ENCODE measurements around the gene EPB41L1.

DNA sequence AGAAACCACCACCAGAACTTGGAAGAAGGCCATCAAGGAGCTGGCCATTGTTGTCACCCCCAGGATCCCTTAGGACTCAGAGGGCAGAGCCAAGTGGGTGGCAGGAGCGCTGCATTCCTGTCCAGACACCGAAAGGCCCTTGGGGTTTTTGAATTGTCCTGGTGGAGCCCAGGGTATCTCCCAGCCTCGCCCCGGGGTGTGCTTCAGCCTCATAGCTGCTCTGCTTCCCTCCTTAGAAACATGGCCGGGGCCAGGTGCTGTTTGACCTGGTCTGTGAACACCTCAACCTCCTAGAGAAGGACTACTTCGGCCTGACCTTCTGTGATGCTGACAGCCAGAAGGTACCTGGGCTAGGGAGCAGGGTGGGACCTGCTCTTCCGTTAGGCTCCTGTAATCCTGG, 23.2 kb downstream of the EPB41L1 start:
- TF ChIP-seq, protein P1, sequence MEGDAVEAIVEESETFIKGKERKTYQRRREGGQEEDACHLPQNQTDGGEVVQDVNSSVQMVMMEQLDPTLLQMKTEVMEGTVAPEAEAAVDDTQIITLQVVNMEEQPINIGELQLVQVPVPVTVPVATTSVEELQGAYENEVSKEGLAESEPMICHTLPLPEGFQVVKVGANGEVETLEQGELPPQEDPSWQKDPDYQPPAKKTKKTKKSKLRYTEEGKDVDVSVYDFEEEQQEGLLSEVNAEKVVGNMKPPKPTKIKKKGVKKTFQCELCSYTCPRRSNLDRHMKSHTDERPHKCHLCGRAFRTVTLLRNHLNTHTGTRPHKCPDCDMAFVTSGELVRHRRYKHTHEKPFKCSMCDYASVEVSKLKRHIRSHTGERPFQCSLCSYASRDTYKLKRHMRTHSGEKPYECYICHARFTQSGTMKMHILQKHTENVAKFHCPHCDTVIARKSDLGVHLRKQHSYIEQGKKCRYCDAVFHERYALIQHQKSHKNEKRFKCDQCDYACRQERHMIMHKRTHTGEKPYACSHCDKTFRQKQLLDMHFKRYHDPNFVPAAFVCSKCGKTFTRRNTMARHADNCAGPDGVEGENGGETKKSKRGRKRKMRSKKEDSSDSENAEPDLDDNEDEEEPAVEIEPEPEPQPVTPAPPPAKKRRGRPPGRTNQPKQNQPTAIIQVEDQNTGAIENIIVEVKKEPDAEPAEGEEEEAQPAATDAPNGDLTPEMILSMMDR (IDR thresholded peaks at IDR 0.05), result no peak
- TF ChIP-seq, protein P2, sequence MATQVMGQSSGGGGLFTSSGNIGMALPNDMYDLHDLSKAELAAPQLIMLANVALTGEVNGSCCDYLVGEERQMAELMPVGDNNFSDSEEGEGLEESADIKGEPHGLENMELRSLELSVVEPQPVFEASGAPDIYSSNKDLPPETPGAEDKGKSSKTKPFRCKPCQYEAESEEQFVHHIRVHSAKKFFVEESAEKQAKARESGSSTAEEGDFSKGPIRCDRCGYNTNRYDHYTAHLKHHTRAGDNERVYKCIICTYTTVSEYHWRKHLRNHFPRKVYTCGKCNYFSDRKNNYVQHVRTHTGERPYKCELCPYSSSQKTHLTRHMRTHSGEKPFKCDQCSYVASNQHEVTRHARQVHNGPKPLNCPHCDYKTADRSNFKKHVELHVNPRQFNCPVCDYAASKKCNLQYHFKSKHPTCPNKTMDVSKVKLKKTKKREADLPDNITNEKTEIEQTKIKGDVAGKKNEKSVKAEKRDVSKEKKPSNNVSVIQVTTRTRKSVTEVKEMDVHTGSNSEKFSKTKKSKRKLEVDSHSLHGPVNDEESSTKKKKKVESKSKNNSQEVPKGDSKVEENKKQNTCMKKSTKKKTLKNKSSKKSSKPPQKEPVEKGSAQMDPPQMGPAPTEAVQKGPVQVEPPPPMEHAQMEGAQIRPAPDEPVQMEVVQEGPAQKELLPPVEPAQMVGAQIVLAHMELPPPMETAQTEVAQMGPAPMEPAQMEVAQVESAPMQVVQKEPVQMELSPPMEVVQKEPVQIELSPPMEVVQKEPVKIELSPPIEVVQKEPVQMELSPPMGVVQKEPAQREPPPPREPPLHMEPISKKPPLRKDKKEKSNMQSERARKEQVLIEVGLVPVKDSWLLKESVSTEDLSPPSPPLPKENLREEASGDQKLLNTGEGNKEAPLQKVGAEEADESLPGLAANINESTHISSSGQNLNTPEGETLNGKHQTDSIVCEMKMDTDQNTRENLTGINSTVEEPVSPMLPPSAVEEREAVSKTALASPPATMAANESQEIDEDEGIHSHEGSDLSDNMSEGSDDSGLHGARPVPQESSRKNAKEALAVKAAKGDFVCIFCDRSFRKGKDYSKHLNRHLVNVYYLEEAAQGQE (IDR thresholded peaks at IDR 0.05; ENCODE audit: insufficient read depth in 1 of 2, low read depth in 2 of 2, low read length in 1 of 2), result no peak

Data from Panc1 (cell line).